WTC11 (cell line): Measurements from ENCODE around the gene KRT14.

Experiments
- ATF3 ChIP-seq: sonication (generic); formaldehyde crosslinking; conservative IDR thresholded peaks from 2 replicates; pipeline ENCODE4 v1.8.1; 2022; ENCODE audit warnings: mild to moderate bottlenecking, missing genetic modification reagents
- FOXP1 ChIP-seq: sonication (generic); formaldehyde crosslinking; IDR thresholded peaks from 2 replicates; pipeline ENCODE4 v1.8.0; 2022; ENCODE audit warnings: missing genetic modification reagents, mild to moderate bottlenecking, moderate library complexity, borderline replicate concordance

- TF ChIP-seq FOXP1 (CRISPR knock-in tag) (no peak), ATF3 (CRISPR knock-in tag) (no peak)
These were observed 27.1 kb downstream of the KRT14 start for GRCh38 chr17:41559548-41559947.
